NCI-H1694 treated with DMSO at 0.1 percent for 48 hours (cell line): Measurements from ENCODE around the gene GREM2.

ENCODE experiments used
- DNase-seq: peaks from one replicate; lab custom pipeline; 2025; lab: John Stamatoyannopoulos, UW

The GREM2 gene

DNA sequence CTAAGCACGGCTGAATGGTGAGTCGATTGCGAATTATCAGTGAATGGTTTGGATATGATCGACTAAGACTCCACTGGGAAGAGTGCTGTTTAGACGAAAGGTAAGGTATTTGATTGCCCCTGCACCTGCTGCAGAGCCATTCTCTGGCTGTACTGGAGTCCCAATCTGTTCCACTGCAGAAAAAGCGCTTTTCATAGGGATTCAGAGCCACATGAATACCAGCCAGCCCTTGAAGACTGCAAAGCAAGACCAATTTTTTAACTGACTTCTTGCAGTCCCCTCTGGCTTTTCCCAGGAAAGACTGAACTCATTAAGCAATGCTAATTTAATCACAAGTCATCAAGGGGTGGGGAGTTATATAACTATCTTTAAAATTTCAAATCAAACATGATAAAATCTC is 1.3 kb downstream of the GREM2 start:
- DNase-seq: no peak

DNA sequence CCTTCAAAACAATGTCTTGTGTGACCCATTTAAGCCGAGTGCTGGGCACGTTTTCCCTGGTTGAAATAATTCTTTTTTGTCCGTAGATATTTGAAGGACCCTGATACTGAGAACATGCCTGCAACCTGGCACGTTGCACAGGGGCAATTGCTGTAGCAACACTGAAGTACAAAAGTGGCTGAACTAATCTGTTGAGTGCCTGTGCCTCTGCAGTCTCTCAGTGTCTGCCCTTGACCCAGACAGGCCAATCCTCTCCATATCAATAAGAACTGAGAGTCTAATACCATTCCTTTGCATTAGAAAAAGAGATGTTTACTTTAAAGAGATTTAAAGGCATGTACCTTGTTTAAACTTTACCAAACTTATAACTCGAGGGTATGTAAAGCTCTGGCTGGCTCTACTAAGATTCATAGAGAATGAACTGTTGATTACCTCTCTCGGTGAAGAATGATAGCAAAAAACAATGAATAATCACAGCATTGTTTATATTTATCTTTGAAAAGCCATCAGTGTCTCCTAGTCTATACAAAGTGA is 2.4 kb downstream of the GREM2 start:
- DNase-seq: no peak

GRCh38 chr1:240608707-240609106 is 3.2 kb downstream of the GREM2 start:
- no peak for DNase-seq

DNA sequence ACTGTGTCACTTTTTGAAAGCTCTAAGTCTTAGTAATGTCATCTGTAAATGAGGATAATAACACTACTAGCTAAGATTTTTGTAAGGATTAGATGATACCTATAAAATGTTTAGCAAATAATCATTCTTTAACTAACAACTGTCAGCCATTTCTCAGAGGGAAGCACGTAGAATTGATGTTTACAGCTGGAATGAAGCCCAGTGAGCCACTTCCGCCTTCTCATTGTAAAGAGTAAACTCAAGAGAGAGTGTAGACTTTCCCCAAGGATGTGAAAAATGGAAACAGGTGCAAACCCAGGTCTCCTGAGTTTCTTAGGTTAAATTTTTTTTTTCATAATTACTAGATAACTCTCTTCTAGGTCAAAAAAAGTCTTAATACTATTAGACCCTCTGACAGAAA is 4.9 kb downstream of the GREM2 start:
- no peak for DNase-seq

DNA sequence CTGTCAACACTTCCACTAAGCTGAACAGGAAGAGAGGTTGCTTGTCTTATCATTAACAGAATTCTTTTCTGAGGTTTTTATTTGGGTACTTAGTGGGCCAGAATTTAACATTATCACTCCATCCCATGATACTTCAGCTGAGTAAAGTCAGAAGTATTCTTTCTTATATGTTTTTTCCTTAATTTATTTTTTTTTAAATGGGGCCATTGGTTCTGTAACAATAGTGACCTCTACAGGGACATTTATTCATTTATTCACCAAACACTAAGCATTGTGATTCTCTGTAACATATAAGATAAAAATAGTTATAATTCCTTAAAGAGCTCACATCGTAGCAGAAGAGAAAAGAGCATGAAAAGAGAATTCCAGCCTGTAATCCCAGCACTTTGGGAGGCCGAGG is 9.8 kb downstream of the GREM2 start:
- no peak for DNase-seq

DNA sequence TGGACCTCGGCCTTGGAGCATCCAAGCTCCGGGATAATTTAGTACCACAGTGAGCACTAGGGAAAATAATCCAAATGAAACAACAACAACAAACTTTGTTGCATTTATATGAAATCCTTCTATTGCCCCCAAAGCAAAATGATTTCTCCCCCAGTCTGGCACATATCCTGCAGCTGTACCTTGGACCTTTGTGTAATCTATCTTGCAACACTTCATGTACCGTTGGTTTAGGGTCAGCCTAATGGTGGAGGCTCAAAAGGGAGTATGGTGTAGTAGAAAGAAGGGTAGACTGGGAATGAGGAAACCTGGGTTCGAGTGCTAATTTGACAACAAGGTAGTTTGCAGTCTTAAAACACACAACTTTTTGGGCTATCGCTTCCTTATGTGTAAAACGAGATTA is 12.1 kb downstream of the GREM2 start:
- no peak for DNase-seq

DNA sequence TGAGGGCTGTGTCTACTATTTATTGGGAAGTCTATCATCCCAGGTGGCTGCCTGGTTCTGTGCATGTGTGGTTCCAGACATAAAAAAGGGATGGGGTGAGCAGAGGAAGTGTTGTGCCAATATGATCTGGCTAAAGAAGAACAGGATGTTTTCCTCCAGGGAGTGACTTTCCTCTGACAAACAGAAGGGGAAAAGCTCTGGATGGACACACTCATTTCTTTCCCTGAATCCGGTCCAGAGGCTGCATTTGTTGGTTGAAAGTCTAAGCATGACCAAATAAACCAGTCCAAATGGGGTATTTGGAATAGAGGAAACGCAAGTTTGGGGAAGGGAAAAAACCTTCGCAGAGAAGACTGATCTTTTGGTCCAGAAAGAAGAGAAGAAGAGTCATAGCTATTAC is 12.7 kb downstream of the GREM2 start:
- DNase-seq: no peak

- no peak for DNase-seq
These were observed 13.5 kb downstream of the GREM2 start for GRCh38 chr1:240598216-240599001.

DNA sequence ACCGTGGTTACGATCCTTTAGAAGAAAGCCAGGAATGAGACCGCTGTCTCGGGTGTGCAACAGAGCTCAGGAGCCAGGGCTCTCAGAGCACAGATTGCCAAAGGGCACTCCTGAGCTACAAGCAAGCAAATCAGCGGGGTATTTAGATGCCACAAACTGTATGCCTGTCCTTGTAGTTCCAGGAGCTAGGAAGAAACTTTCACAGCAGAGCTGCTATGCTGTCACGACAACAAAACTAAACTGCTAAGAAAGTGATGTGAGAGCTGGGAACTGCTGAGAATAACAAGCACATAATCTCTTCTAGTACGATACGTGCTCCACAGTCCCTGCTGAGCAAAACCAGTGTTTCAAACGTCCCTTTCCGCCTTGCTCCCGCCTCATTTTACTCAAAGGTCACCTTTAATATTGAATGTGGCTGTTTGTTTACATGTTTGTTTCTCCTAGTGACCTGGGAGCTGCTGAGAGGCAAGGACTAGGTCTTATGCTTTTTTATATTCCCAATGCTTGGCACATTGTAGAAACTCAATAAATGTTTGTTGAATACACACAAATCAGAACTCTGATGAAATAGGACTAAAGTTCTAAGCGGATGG is 14.7 kb downstream of the GREM2 start:
- DNase-seq: no peak

DNA sequence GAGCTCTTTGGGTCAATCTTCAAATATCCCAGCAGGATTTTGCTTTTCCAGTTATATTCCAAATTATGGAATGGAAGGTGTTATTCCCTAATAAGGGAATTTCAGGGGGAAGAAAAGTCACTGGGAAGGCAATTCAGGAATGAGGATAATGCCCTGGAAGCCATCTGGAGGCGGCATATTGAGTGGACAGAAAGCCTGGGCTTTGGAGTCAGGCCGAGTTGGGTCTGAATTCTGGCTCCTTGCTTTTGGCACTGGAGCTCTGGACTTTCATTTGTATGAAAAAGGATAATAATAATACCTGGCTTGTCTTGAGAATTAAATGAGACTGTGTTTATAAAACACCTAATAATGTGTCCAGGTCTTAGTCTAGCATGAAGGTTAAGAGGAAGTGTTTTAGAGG is 16.5 kb downstream of the GREM2 start:
- no peak for DNase-seq

- no peak for DNase-seq
These were observed 20.4 kb downstream of the GREM2 start for GRCh38 chr1:240591564-240591963.

- DNase-seq: no peak
These were observed 20.9 kb downstream of the GREM2 start for GRCh38 chr1:240591078-240591477.

DNA sequence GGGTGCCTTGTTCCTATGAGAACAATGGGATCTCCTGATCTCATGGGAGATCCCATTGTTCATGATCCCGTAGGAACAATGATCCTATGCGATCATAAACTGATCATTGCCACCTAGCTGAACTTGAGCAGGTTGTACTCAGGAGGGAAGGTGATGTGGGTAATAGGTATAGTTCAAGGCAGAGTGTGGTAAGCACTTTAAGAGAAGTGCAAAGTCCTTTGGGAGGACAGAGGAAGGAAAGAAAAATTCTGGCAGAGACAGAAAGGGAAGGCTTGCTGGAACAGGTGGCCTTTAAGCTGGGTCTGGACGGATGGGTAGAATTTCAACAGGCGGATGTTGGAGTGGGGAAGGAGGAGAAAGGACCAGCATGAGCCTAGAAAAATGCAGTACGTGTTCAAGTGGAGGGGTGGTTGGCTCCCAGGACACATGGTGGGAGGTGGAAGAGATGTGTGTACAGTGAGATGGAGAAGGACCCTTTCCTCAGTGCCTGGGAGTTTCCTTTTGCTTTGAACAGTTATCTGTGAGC is 22.3 kb downstream of the GREM2 start:
- no peak for DNase-seq

DNA sequence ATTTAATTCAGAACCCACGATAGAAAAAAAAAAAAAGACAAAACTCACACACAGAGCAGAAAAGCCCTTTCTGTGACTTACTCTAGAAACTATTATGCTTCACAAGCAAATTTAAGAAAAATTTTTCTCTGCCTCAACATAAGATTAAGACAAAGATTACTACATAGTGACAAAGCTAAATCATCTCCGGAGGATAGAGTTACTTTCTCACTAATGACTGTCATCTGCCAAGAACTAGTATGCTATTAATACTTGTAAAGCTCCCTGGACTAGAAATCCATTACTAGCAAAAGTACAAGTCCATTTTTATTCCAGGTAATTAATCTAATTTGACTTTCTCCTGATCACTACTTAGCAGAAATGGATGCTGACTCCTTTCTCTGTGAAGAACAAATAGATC is 25.9 kb downstream of the GREM2 start:
- DNase-seq: no peak

- no peak for DNase-seq
These were observed 29.0 kb downstream of the GREM2 start for GRCh38 chr1:240582953-240583352.

- no peak for DNase-seq
These were observed 32.4 kb downstream of the GREM2 start for GRCh38 chr1:240579511-240579910.

- DNase-seq: no peak
These were observed 34.9 kb downstream of the GREM2 start for GRCh38 chr1:240577095-240577494.

- no peak for DNase-seq
These were observed 35.8 kb downstream of the GREM2 start for GRCh38 chr1:240575981-240576662.

DNA sequence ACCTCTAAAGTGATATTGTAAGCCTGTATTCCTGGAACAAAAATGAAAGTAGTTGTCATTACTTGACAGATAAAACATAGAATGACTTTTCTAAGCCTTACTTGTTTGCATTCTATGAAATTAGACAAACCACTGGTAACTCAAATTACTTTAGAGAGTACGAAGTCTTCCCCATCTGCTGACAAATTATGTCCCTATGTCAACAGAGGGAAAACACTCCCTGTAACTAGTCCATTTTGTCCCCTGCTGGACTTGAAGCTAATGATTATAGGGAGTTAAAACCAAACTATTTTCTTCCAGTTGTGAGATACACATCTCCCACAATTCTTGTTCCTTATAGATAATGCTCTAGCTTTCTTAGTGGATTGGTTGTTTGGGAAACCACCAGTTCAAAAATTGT is 39.6 kb downstream of the GREM2 start:
- DNase-seq: no peak

GRCh38 chr1:240571782-240572181 is 40.2 kb downstream of the GREM2 start:
- no peak for DNase-seq

DNA sequence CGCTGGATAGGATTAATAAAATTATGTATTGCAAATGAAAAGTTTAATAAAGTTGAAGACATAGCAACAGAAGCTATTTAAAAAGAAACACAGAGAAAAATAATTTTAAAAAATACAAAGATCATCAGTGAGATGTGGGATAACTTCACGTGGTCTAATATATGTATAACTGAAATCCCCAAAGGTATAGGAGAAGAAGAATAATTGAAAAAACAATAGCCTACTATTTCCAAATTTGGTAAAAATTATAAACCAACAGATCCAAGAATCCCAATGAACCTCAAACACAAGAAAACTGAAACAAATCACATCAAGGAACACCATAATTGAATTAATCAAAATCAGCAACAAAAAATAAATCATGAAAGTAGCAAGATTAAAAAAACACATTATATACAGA is 44.9 kb downstream of the GREM2 start:
- DNase-seq: no peak

GRCh38 chr1:240562779-240563178 is 49.2 kb downstream of the GREM2 start:
- no peak for DNase-seq

GRCh38 chr1:240562111-240562590 is 49.8 kb downstream of the GREM2 start:
- no peak for DNase-seq
